ENCODE results near the gene NTN3.

NTN3 gene

GRCh38 chr16:2497695-2498484 is 26.8 kb downstream of the NTN3 start:
- DNase-seq = no peak

DNA sequence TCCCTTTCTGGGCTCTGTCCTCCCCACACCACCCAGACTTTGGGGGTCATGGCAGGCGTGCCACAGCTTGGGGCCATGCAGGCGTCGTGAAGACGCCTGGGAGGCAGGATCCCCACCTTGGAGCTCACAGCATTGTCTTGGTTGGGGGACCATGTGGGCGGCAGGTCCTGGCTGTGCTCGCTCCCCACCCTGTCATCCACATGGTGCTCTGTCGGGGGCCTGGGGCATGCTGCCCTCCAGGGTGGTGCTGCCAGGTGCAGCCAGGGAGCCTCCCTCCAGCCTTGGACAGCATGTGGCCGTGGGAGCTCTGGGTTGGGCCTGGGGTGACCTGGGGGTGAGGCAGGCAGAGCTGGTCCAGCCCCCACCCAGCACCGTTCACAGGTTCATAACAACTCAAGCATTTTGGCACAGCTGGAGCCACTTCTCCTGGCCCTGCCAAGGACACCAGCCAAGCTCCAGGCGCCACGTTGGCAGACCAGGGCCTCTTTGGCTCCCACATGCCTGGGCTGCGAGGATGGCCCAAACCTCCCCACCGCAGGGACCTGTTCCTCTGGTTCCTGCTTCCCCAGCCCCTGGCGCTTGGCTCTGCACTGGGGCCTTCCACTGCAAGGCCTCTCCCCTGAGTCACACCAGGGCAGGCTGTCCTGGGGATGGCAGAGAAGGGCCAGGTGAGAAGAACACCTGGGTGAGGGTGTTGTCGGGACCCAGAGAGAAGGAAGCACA is 27.6 kb downstream of the NTN3 start:
- no peak for DNase-seq

- no peak for DNase-seq
These were observed 28.4 kb downstream of the NTN3 start for GRCh38 chr16:2499454-2499853.

GRCh38 chr16:2499890-2500429 is 28.9 kb downstream of the NTN3 start:
- DNase-seq = no peak

DNA sequence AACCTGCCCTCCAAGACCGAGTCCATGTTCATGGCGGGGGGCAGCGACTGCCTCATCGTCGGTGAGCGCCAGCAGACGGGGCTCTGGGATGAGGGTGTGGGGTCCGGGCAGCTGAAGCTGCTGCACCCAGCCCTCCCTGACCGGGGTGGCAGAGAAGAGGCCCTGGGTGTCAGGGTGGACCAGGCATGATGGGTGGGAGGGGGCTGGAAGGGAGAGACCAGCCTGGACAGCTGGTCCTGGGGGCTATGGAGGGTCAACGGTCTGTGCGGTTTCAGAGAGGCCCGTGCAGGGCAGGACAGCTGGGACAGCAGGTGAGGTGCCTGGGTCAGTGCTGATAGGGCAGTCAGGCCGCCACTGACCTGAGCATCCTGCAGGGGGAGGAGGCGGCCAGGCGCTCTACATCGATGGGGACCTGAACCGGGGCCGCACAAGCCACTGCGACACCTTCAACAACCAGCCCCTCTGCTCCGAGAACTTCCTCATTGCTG is 29.4 kb downstream of the NTN3 start:
- no peak for DNase-seq

DNA sequence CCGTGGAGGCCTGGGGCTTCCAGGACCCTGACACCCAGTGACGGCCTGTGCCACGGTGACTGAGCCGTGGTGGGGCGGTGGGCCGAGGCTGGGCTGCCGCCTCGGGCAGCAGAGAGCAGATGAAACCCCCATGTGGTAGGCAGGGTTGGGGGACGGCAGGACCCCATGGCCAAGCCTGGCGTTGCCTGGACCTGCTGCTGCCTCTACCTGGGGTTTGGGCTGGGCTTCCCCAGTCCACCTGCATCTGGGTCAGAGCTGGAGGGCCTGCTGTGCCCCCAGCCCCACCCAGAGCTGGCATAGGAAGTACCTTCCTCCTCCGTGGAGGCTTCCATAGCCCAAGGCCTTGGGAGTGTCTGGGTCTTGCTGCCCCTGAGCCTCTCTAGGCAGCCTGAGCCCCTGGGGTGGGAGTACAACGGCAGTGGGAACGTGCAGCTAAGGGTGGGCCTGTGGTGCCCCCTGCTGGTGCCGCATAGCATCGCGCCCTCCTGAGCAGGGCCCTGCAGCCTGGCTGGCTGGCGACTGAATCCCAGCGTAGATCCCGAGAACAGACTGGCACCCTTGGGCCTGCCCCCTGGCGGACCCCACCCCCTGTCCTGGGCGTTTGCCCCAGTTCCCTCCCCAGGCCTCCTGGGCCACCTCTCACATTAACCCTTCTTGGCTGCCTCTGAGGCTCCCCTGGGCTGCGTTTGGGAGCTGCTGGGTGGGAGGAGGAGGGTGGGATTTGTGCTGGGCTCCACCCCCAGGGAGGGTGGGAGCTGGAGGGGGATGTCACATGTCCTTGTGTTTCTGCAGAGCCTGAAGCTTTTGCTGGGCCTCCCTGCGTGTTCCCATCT is 30.0 kb downstream of the NTN3 start:
- DNase-seq = peak; percentile 86 to 91

DNA sequence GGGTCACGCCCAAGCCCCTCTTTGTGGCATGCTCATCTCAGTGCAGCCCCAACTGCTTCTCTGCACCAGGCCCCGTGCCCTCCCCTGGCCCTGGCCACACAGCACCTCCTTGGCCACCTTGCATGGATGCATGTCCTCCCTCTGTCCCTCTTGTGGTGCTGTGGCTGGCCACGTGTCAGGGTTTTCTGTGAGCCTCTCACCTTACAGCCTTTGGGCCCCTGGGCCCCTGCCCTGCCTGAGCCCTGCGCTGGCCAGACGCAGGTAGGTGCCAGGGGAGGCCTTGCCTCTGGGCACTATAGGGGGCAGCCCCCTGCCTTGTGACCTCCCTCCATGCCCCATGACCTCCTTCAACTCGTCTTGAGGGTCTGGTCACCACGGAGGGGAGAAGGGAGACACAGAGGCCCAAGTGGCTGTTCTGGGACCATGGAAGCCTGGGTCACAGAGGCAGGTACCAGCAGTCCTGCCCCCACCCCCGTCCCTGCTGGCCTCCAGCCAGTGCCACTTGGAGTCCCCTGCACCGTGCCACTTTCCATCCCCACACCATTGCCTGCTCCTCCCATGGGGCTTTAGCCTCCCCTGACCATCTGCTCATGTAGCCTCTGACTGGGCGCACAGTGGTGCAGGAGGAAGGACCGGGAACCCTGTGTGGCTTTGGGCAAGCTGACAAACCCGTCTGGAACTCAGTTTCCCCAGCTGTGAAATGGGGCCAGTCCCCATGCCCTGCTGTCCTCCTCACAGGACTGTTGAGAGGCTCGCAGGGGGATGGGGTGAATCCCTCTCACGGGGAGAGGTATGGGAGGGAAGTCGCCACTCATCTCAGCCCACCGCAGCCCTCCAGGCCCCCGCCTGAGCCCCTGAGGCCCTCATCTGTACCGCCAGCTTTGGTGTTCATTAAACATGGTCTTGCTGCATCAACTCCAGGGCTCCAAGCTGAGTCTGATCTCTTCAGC is 31.1 kb downstream of the NTN3 start:
- no peak for DNase-seq

GRCh38 chr16:2505695-2506094 is 34.6 kb downstream of the NTN3 start:
- no peak for DNase-seq

DNA sequence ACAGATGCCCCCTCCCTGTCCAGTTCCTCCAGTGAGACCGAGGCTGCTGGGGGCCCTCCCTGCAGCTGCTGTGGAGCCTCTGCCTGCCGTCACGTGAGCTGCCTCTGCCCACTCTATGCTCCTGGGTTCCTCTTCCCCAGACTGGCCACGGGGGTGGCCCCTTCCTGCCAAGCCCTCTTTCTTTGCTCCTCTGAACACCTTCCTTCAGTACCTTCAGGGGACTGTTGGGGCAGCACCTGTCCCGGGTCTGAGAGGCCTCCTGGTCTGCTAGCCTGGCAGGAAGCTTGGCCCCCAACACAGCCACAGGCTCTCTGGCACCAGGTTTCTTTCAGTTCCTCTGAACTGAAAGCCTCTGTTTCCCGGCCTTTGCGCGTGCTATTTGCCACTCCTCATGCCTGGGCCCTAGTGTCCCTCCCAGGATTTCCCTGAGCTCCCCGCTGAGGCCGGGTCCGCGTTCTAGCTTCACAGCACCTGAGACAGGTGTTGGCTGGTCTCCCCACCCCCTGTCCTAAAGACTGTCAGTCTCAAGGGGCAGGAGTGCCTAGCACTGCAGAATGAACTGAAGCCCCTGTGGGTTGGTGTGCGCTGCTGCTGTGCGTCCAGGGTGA is 36.1 kb downstream of the NTN3 start:
- DNase-seq = no peak

- no peak for DNase-seq
These were observed 36.6 kb downstream of the NTN3 start for GRCh38 chr16:2507665-2508064.

- no peak for DNase-seq
These were observed 37.8 kb downstream of the NTN3 start for GRCh38 chr16:2508722-2509400.

DNA sequence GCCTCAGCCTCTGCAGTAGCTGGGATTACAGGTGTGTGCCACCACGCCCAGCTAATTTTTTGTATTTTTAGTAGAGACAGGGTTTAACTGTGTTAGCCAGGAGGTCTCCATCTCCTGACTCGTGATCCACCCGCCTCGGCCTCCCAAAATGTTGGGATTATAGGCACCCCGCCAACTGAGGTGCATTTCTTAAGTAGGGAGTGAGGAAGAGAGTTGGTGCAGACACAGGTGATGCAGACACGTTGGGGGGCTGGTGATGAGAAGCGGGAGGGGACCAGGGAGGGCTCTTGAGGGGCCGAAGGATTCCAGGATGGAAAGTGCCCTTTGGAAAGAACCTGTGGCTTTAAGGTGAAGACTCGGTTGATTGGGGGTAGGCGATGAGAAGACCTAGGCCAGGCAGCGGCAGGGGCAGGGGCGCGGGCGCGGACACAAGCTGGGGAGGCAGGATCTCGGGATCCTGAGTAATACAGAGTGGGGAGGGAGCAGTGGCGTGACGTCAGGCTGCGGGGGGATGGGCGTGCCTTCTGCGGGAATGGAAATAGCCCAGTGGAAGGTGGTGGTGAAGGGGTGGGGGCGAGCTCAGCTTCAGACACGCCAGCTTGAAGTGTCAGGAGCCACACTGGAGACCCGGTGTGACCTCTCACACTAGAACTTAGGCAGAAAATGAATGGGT is 40.2 kb downstream of the NTN3 start:
- DNase-seq = no peak

GRCh38 chr16:2511996-2512734 is 41.1 kb downstream of the NTN3 start:
- DNase-seq = no peak

GRCh38 chr16:2512735-2513404 is 41.8 kb downstream of the NTN3 start:
- DNase-seq = no peak

- peak; percentile 94 to 95 for DNase-seq
These were observed 42.6 kb downstream of the NTN3 start, which contains the start of gene ATP6V0C for GRCh38 chr16:2513405-2514332. TSS of gene ATP6V0C (plus strand) at chr16:2513952. CDS start at chr16:2514104, 152 bp downstream.

- DNase-seq = peak in 1 of 2 experiments; percentile 57
These were observed 43.5 kb downstream of the NTN3 start for GRCh38 chr16:2514333-2515179.

Data from activated T-cell treated with anti-CD3 and anti-CD28 coated beads, Interleukin-2, amount 50 U/mL, for 48 hours (primary cell).